ENCODE measurements around the gene FA2H.

FA2H gene

GRCh38 chr16:74731853-74732477 lies 42.7 kb downstream of the FA2H start:
- no peak for DNase-seq (ENCODE audit: low read depth)
- H3K4me3 ChIP-seq (ENCODE audit: control insufficient read depth, low read depth, low read length): no peak overlapping the region
- TF ChIP-seq, protein P1, sequence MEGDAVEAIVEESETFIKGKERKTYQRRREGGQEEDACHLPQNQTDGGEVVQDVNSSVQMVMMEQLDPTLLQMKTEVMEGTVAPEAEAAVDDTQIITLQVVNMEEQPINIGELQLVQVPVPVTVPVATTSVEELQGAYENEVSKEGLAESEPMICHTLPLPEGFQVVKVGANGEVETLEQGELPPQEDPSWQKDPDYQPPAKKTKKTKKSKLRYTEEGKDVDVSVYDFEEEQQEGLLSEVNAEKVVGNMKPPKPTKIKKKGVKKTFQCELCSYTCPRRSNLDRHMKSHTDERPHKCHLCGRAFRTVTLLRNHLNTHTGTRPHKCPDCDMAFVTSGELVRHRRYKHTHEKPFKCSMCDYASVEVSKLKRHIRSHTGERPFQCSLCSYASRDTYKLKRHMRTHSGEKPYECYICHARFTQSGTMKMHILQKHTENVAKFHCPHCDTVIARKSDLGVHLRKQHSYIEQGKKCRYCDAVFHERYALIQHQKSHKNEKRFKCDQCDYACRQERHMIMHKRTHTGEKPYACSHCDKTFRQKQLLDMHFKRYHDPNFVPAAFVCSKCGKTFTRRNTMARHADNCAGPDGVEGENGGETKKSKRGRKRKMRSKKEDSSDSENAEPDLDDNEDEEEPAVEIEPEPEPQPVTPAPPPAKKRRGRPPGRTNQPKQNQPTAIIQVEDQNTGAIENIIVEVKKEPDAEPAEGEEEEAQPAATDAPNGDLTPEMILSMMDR (IDR thresholded peaks at IDR 0.05; ENCODE audit: control insufficient read depth, insufficient read depth, low read depth, low read length, missing control alignments): no peak

- TF ChIP-seq, protein P1 (IDR thresholded peaks at IDR 0.05; ENCODE audit: control insufficient read depth, insufficient read depth, low read depth, low read length, missing control alignments): no peak
- DNase-seq (ENCODE audit: low read depth): no peak
- H3K4me3 ChIP-seq (ENCODE audit: control insufficient read depth, low read depth, low read length): no peak overlapping the region
Measured at GRCh38 chr16:74729783-74730683, 44.6 kb downstream of the FA2H start.

DNA sequence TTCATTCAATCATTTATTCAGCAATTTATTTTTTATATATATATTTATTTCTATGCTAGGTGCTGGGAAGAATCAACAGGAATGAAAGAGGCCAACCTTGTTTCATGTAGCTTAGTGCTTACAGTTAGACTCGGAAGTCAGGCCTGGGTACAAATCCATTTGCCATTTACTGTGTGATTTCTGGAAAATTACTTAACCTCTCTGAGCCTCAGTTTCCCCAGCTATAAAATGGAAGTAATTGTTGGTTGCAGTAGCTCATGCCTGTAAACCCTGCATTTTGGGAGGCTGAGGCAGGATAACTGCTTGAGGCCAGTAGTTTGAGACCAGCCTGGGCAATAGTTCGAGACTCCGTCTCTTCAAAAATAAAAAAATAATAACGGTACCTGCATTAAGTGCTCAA lies 46.7 kb downstream of the FA2H start:
- TF ChIP-seq, protein P1 (IDR thresholded peaks at IDR 0.05; ENCODE audit: control insufficient read depth, insufficient read depth, low read depth, low read length, missing control alignments): no peak
- no peak overlapping the region for H3K4me3 ChIP-seq (ENCODE audit: control insufficient read depth, low read depth, low read length)
- no peak for DNase-seq (ENCODE audit: low read depth)

- no peak for DNase-seq (ENCODE audit: low read depth)
- TF ChIP-seq, protein P1 (IDR thresholded peaks at IDR 0.05; ENCODE audit: control insufficient read depth, insufficient read depth, low read depth, low read length, missing control alignments): peak; percentile 40
- H3K4me3 ChIP-seq (ENCODE audit: control insufficient read depth, low read depth, low read length): no peak overlapping the region
Measured at GRCh38 chr16:74726716-74727115, 47.9 kb downstream of the FA2H start.

DNA sequence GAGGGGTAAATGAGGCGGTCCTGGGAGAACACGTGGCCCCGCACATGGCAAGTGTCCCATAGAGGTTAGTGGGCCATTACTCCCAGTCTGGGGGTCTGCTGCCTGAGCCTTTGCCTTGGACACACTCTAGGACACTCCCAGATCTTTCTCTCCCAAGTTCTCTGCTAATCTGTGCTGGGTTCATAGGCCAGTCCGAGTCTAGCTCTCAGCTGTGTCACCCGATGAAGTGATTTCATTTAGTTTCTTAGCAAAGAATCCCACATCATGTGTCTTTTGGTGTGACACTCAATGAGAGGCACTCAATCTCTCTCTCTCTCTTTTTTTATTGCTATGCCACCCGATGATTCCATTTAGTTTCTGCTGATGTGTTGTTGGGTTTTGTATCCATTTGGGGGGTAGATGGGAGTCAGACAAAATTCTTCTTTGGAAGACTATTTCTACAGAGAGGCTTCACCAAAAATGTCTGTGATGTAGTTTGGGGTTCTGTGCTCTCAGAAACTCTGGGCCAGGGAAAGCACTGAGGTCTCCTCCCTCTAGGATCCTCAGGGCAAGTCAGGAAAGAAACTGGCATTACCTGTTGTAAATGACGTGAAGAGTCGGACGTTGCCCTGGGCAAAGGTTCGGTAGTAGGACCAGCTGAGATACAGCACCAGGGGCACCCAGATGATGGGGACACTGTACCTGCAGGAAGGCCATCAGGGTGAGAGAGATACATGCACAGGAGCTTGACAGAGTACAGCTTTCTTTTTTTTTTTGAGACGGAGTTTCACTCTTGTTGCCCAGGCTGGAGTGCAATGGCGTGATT lies 48.8 kb downstream of the FA2H start:
- no peak for DNase-seq (ENCODE audit: low read depth)
- no peak overlapping the region for H3K4me3 ChIP-seq (ENCODE audit: control insufficient read depth, low read depth, low read length)
- TF ChIP-seq, protein P1 (IDR thresholded peaks at IDR 0.05; ENCODE audit: control insufficient read depth, insufficient read depth, low read depth, low read length, missing control alignments): no peak

- DNase-seq (ENCODE audit: low read depth): peak; percentile 21
- TF ChIP-seq, protein P1 (IDR thresholded peaks at IDR 0.05; ENCODE audit: control insufficient read depth, insufficient read depth, low read depth, low read length, missing control alignments): peak; percentile 51
- no peak overlapping the region for H3K4me3 ChIP-seq (ENCODE audit: control insufficient read depth, low read depth, low read length)
Measured at GRCh38 chr16:74724820-74725549, 49.6 kb downstream of the FA2H start.

All from AG09309 (cell line).